Measurements from ENCODE around the gene BID. TPM values are rescaled to one million over a fixed set of nuclear protein-coding genes. Genes with fewer than 3 reads are reported as not detected.

The BID gene
- total and polyA plus RNA-seq, 4 donors = 13.1 to 179 (median 37.5) TPM

GRCh38 chr22:17789379-17790200 lies 15.3 kb upstream of the BID start:
- Histone ChIP-seq H3K9ac (ENCODE audit: insufficient read depth in 1 of 2, low read length in 2 of 2) (no peak overlapping the region), H3K27me3 (ENCODE audit: control insufficient read depth in 3 of 3, insufficient read depth in 3 of 3, low read length in 2 of 3) (no peaks in the 10 kb centered on the region), H3K36me3 (ENCODE audit: control insufficient read depth in 4 of 4, insufficient read depth in 4 of 4, low read length in 4 of 4) (peaks cover 0 to 8% (median 4%) of the 10 kb centered on the region in 4 donors), H3K4me1 (ENCODE audit: control insufficient read depth in 5 of 5, insufficient read depth in 5 of 5, low read length in 5 of 5) (peaks cover 0 to 3% (median 0%) of the 10 kb centered on the region in 5 donors), H3K27ac (ENCODE audit: low read depth in 1 of 2, low read length in 1 of 2) (no peak overlapping the region), H3K9me3 (ENCODE audit: control insufficient read depth in 4 of 4, insufficient read depth in 3 of 4, low read length in 3 of 4) (no peaks in the 10 kb centered on the region), H3K4me3 (no peak overlapping the region)
- TF ChIP-seq CTCF (IDR thresholded peaks at IDR 0.05; ENCODE audit: control extremely low read depth, extremely low read depth) = no peak
- DNase-seq = no peak
- ATAC-seq (ENCODE audit: insufficient read depth, low FRiP score) = no peak
- WGBS, 2 donors = 93 to 96% methylated on average over 27 of the region's 27 CpGs

GRCh38 chr22:17788528-17789378 lies 14.5 kb upstream of the BID start:
- Histone ChIP-seq H3K4me3 (no peak overlapping the region), H3K4me1 (ENCODE audit: control insufficient read depth in 5 of 5, insufficient read depth in 5 of 5, low read length in 5 of 5) (peaks cover 0 to 3% (median 0%) of the 10 kb centered on the region in 5 donors), H3K27me3 (ENCODE audit: control insufficient read depth in 3 of 3, insufficient read depth in 3 of 3, low read length in 2 of 3) (no peaks in the 10 kb centered on the region), H3K36me3 (ENCODE audit: control insufficient read depth in 4 of 4, insufficient read depth in 4 of 4, low read length in 4 of 4) (peaks cover 0 to 8% (median 4%) of the 10 kb centered on the region in 4 donors), H3K27ac (ENCODE audit: low read depth in 1 of 2, low read length in 1 of 2) (no peak overlapping the region), H3K9ac (ENCODE audit: insufficient read depth in 1 of 2, low read length in 2 of 2) (no peak overlapping the region), H3K9me3 (ENCODE audit: control insufficient read depth in 4 of 4, insufficient read depth in 3 of 4, low read length in 3 of 4) (no peaks in the 10 kb centered on the region)
- WGBS, 2 donors = 92 to 94% methylated on average over 32 of the region's 32 CpGs
- DNase-seq (no peak), ATAC-seq (ENCODE audit: insufficient read depth, low FRiP score) (no peak)
- no peak for TF ChIP-seq CTCF (IDR thresholded peaks at IDR 0.05; ENCODE audit: control extremely low read depth, extremely low read depth)

GRCh38 chr22:17787716-17788330 lies 13.6 kb upstream of the BID start:
- TF ChIP-seq CTCF (IDR thresholded peaks at IDR 0.05; ENCODE audit: control extremely low read depth, extremely low read depth) = no peak
- peaks cover 0 to 8% (median 4%) of the 10 kb centered on the region in 4 donors for H3K36me3 ChIP-seq (ENCODE audit: control insufficient read depth in 4 of 4, insufficient read depth in 4 of 4, low read length in 4 of 4)
- no peak for ATAC-seq (ENCODE audit: insufficient read depth, low FRiP score)
- peaks cover 0 to 3% (median 0%) of the 10 kb centered on the region in 5 donors for H3K4me1 ChIP-seq (ENCODE audit: control insufficient read depth in 5 of 5, insufficient read depth in 5 of 5, low read length in 5 of 5)
- no peaks in the 10 kb centered on the region for H3K27me3 ChIP-seq (ENCODE audit: control insufficient read depth in 3 of 3, insufficient read depth in 3 of 3, low read length in 2 of 3)
- H3K4me3 ChIP-seq = no peak overlapping the region
- 91 to 93% methylated on average over 21 of the region's 21 CpGs for WGBS, 2 donors
- no peaks in the 10 kb centered on the region for H3K9me3 ChIP-seq (ENCODE audit: control insufficient read depth in 4 of 4, insufficient read depth in 3 of 4, low read length in 3 of 4)
- H3K9ac ChIP-seq (ENCODE audit: insufficient read depth in 1 of 2, low read length in 2 of 2) = no peak overlapping the region
- DNase-seq = no peak
- no peak overlapping the region for H3K27ac ChIP-seq (ENCODE audit: low read depth in 1 of 2, low read length in 1 of 2)

Measured in lung (tissue), 12 donors.